Stimulated activated naive CD4-positive, alpha-beta T cell treated with Interleukin-2 at 50 U/mL for 16 hours (primary cell): ENCODE measurements around the gene PRMT2.
"Not testable (repeated sequence)": the region's sequence is repeated elsewhere in the genome, so short reads cannot be mapped to it uniquely, and the experiment has no call there.

Experiments used
- DNase-seq: peaks from one replicate; lab custom pipeline; 2025; lab: John Stamatoyannopoulos, UW

The PRMT2 gene

GRCh38 chr21:46617267-46618051 is 18.0 kb upstream of the PRMT2 start:
- no peak for DNase-seq

GRCh38 chr21:46618738-46619379 is 16.6 kb upstream of the PRMT2 start:
- DNase-seq, result no peak

- no peak for DNase-seq
These were observed 15.6 kb upstream of the PRMT2 start for GRCh38 chr21:46619846-46620245.

GRCh38 chr21:46620846-46621245 is 14.6 kb upstream of the PRMT2 start:
- DNase-seq, result no peak

GRCh38 chr21:46621457-46622182 is 13.9 kb upstream of the PRMT2 start:
- no peak for DNase-seq

GRCh38 chr21:46622226-46622625 is 13.2 kb upstream of the PRMT2 start:
- DNase-seq, result no peak

GRCh38 chr21:46624050-46624449 is 11.4 kb upstream of the PRMT2 start:
- DNase-seq, result no peak

GRCh38 chr21:46625759-46626158 is 9.7 kb upstream of the PRMT2 start:
- no peak for DNase-seq

GRCh38 chr21:46626536-46626935 is 8.9 kb upstream of the PRMT2 start:
- DNase-seq, result no peak

GRCh38 chr21:46626975-46627501 is 8.4 kb upstream of the PRMT2 start:
- DNase-seq, result no peak

- DNase-seq, result no peak
These were observed 7.7 kb upstream of the PRMT2 start for GRCh38 chr21:46627726-46628125.

GRCh38 chr21:46628868-46629267 is 6.6 kb upstream of the PRMT2 start:
- no peak for DNase-seq

GRCh38 chr21:46630915-46631314 is 4.6 kb upstream of the PRMT2 start:
- not testable (repeated sequence) for DNase-seq

GRCh38 chr21:46633566-46633965 is 1.9 kb upstream of the PRMT2 start:
- DNase-seq, result no peak

- no peak for DNase-seq
These were observed 1.0 kb upstream of the PRMT2 start for GRCh38 chr21:46634427-46634826.

GRCh38 chr21:46634966-46635323 is 529 bp upstream of the PRMT2 start:
- DNase-seq, result no peak

GRCh38 chr21:46636181-46636512 is 673 bp downstream of the PRMT2 start:
- no peak for DNase-seq

GRCh38 chr21:46636550-46637285 is 1.2 kb downstream of the PRMT2 start:
- no peak for DNase-seq

GRCh38 chr21:46637952-46638746 is 2.7 kb downstream of the PRMT2 start:
- DNase-seq, result no peak

- no peak for DNase-seq
These were observed 4.3 kb downstream of the PRMT2 start for GRCh38 chr21:46639489-46640386.
